ENCODE measurements around the gene MAP3K10. TPM values are rescaled to one million over a fixed set of nuclear protein-coding genes. Genes with fewer than 3 reads are reported as not detected.

Gene MAP3K10
- total RNA-seq, 2 donors from 2014 or later, result 15.8 to 25.7 TPM

DNA sequence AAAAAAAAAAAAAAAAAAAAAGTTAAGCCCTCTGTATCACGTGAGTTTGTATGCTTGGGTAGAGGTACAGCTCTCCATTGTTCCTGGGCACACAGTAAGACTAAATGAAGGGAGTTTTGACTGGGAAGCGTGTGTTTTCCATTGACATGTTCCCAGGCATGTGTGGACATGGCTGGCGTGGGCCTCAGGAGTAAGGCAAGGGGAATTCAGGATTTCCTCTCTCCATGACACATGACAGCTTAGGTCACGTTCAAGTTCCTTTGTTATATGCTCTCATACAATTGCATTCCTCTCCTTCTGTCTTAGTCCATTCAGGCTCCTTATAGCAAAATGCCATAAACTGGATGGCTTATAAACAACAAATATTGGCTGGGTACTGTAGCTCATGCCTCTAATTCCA lies 17.1 kb upstream of the MAP3K10 start:
- WGBS, 2 donors, result 69 to 86% methylated on average over 4 of the region's 4 CpGs

DNA sequence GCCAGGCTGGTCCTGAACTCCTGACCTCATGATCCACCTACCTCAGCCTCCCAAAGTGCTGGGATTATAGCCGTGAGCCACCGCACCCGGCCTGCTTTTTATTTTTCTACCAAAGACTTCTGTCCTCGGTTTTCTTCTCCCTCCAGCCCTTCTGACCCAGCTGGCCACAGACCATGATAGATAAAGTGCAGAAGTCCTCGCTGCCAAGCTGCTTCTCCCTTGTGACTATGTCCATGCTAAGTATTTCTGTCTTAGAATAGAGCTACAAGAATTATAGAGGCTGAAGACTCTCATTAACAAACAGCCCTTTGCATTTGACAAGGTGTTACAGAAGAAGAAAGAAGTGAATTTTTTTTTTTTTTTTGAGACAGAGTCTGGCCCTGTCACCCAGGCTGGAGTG lies 15.4 kb upstream of the MAP3K10 start:
- Histone ChIP-seq H3K36me3 (replicated peaks in 1 of 2; ENCODE audit: insufficient read depth in 1 of 2, low read depth in 2 of 2) (no peaks in the 10 kb centered on the region), H3K27ac (no peak overlapping the region), H3K27me3 (no peaks in the 10 kb centered on the region), H3K4me1 (no peaks in the 10 kb centered on the region), H3K4me3 (no peak overlapping the region), H3K9me3 (no peaks in the 10 kb centered on the region)
- no peak for ATAC-seq
- TF ChIP-seq POLR2A (IDR thresholded peaks at IDR 0.05), result no peak
- TF ChIP-seq, protein P1, sequence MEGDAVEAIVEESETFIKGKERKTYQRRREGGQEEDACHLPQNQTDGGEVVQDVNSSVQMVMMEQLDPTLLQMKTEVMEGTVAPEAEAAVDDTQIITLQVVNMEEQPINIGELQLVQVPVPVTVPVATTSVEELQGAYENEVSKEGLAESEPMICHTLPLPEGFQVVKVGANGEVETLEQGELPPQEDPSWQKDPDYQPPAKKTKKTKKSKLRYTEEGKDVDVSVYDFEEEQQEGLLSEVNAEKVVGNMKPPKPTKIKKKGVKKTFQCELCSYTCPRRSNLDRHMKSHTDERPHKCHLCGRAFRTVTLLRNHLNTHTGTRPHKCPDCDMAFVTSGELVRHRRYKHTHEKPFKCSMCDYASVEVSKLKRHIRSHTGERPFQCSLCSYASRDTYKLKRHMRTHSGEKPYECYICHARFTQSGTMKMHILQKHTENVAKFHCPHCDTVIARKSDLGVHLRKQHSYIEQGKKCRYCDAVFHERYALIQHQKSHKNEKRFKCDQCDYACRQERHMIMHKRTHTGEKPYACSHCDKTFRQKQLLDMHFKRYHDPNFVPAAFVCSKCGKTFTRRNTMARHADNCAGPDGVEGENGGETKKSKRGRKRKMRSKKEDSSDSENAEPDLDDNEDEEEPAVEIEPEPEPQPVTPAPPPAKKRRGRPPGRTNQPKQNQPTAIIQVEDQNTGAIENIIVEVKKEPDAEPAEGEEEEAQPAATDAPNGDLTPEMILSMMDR (IDR thresholded peaks at IDR 0.05), result no peak
- DNase-seq, result no peak
- intact Hi-C loops (cut with DNase I), result no loop called here
- 61 to 67% methylated on average over 5 of the region's 5 CpGs for WGBS, 2 donors

More for the DNA sequence above, 17.1 kb upstream of the MAP3K10 start:
- no peaks in the 10 kb centered on the region for H3K9me3 ChIP-seq
- DNase-seq (no peak), ATAC-seq (no peak)
- intact Hi-C loops (cut with DNase I), result no loop called here
- TF ChIP-seq POLR2A (IDR thresholded peaks at IDR 0.05), result no peak
- TF ChIP-seq, protein P1 (IDR thresholded peaks at IDR 0.05), result no peak
- no peak overlapping the region for H3K4me3 ChIP-seq
- no peaks in the 10 kb centered on the region for H3K4me1 ChIP-seq
- no peaks in the 10 kb centered on the region for H3K36me3 ChIP-seq (replicated peaks in 1 of 2; ENCODE audit: insufficient read depth in 1 of 2, low read depth in 2 of 2)
- H3K27me3 ChIP-seq, result no peaks in the 10 kb centered on the region
- H3K27ac ChIP-seq, result no peak overlapping the region

DNA sequence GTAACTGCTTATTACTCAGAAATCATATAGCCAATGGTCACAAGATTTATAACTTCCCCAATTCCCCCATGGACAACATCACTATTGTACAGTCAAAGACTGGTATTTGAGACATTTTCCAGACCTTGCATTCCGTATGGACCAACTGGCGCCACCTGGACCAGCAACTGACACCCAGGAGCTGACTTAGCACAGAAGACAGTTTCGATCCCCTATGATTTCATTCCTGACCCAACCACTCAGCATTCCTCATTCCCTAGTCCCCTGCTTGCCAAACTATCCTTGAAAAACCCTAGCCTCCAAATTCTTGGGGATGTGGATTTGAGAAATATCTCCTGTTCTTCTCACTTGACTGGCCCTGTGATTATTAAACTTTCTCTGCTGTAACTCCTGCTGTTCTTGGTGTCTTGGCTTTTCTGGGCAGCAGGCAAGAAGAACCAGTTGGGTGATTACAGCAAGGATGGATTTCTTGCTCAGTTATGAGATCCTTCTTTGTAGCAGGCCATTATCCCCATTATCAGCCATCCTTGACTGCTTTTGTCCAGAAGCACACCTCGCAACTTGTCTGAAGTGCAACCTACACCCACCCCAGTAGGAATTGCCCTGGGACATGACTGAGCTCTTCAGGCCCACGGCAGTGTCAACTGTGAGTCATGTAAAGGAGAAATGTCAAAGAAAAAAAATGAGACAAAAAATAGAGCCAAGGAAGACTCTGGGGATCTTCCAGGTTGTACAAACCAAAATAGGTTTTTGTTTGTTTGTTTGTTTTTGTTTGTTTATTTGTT lies 13.7 kb upstream of the MAP3K10 start:
- H3K4me1 ChIP-seq, result no peaks in the 10 kb centered on the region
- no peak overlapping the region for H3K27ac ChIP-seq
- TF ChIP-seq, protein P1 (IDR thresholded peaks at IDR 0.05), result no peak
- no peak for TF ChIP-seq POLR2A (IDR thresholded peaks at IDR 0.05)
- no peaks in the 10 kb centered on the region for H3K9me3 ChIP-seq
- intact Hi-C loops (cut with DNase I), result no loop called here
- ATAC-seq (no peak), DNase-seq (no peak)
- no peaks in the 10 kb centered on the region for H3K27me3 ChIP-seq
- H3K4me3 ChIP-seq, result no peak overlapping the region
- no peaks in the 10 kb centered on the region for H3K36me3 ChIP-seq (replicated peaks in 1 of 2; ENCODE audit: insufficient read depth in 1 of 2, low read depth in 2 of 2)
- 84 to 93% methylated on average over 5 of the region's 5 CpGs for WGBS, 2 donors

DNA sequence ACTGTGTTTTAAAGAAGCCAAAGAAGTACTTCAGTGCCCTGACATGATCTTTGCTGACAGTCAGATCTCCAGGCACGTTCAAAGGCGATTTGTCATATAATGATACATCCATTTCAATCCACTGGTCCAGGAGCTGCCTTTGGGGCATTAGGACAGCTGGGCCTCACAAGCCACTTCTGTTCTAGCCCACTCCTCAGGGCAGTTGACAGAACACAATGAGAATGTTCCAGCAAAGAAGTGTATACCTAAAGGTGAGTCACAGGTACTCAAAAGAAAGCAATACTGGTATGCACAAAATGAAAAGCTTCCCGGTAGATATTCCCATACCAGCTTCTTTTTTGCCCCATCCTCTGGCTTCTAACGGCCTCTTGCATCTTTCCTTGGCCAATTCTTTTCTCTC lies 12.5 kb upstream of the MAP3K10 start:
- Histone ChIP-seq H3K27ac (no peak overlapping the region), H3K36me3 (replicated peaks in 1 of 2; ENCODE audit: insufficient read depth in 1 of 2, low read depth in 2 of 2) (no peaks in the 10 kb centered on the region), H3K27me3 (no peaks in the 10 kb centered on the region), H3K9me3 (no peaks in the 10 kb centered on the region), H3K4me1 (no peaks in the 10 kb centered on the region), H3K4me3 (no peak overlapping the region)
- TF ChIP-seq POLR2A (IDR thresholded peaks at IDR 0.05), result no peak
- TF ChIP-seq, protein P1 (IDR thresholded peaks at IDR 0.05), result no peak
- intact Hi-C loops (cut with DNase I), result no loop called here
- ATAC-seq (no peak), DNase-seq (no peak)
- 70 to 75% methylated on average over 4 of the region's 4 CpGs for WGBS, 2 donors

DNA sequence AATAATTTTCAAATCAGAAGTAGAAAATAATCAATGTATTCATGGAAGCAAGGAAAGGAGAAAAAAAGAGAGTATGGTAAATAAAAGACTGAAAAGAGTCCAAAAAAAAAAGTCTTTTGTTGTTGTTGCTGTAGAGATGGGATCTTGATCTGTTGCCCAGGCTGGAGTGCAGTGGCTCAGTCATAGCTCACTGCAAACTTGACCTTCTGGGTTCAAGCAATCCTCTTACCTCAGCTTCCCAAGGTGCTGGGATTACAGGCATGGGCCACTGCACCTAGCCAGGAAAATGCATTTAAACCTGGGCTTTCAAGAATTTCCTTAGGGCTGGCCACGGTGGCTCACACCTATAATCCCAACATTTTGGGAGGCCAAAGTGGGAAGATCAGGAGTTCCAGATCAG lies 7.0 kb upstream of the MAP3K10 start:
- no peak for DNase-seq
- Histone ChIP-seq H3K9me3 (no peaks in the 10 kb centered on the region), H3K4me1 (no peaks in the 10 kb centered on the region), H3K27ac (no peak overlapping the region), H3K27me3 (no peaks in the 10 kb centered on the region), H3K4me3 (no peak overlapping the region), H3K36me3 (replicated peaks in 1 of 2; ENCODE audit: insufficient read depth in 1 of 2, low read depth in 2 of 2) (no peaks in the 10 kb centered on the region)
- no peak for TF ChIP-seq POLR2A (IDR thresholded peaks at IDR 0.05)
- TF ChIP-seq, protein P1 (IDR thresholded peaks at IDR 0.05), result no peak
- no peak for ATAC-seq
- WGBS, 2 donors, result 90 to 92% methylated on average over 1 of the region's 1 CpG
- intact Hi-C loops (cut with DNase I), result no loop called here

All from body of pancreas (tissue), 4 donors.